ENCODE measurements around the gene DCAF8L2. TPM values are rescaled to one million over a fixed set of nuclear protein-coding genes. Genes with fewer than 3 reads are reported as not detected.

Gene DCAF8L2
- total RNA-seq, 1 donor from 2014 or later: 0.29 TPM

GRCh38 chrX:27797575-27797974, 207.4 kb downstream of the DCAF8L2 start:
- H3K4me3 Mint-ChIP-seq (ENCODE audit: low read depth): no peak overlapping the region
- DNase-seq (ENCODE audit: low spot score, unreplicated experiment): no peak
- no peaks in the 10 kb centered on the region for H3K27me3 Mint-ChIP-seq
- H3K4me1 Mint-ChIP-seq (ENCODE audit: low read depth): no peaks in the 10 kb centered on the region
- no peaks in the 10 kb centered on the region for H3K36me3 Mint-ChIP-seq (ENCODE audit: insufficient read depth)
- no peak overlapping the region for H3K27ac Mint-ChIP-seq
- TF ChIP-seq, protein P1, sequence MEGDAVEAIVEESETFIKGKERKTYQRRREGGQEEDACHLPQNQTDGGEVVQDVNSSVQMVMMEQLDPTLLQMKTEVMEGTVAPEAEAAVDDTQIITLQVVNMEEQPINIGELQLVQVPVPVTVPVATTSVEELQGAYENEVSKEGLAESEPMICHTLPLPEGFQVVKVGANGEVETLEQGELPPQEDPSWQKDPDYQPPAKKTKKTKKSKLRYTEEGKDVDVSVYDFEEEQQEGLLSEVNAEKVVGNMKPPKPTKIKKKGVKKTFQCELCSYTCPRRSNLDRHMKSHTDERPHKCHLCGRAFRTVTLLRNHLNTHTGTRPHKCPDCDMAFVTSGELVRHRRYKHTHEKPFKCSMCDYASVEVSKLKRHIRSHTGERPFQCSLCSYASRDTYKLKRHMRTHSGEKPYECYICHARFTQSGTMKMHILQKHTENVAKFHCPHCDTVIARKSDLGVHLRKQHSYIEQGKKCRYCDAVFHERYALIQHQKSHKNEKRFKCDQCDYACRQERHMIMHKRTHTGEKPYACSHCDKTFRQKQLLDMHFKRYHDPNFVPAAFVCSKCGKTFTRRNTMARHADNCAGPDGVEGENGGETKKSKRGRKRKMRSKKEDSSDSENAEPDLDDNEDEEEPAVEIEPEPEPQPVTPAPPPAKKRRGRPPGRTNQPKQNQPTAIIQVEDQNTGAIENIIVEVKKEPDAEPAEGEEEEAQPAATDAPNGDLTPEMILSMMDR (IDR thresholded peaks at IDR 0.05; ENCODE audit: unreplicated experiment): no peak
- H3K9me3 Mint-ChIP-seq (ENCODE audit: low read depth): peaks cover 8% of the 10 kb centered on the region

Other genes starting within 250 kb of the DCAF8L2 start
- gene PPP4R3C, start 127.0 kb upstream of the DCAF8L2 start, total RNA-seq: not detected in 2 replicates
- gene MAGEB10, start 217.6 kb downstream of the DCAF8L2 start, total RNA-seq: not detected in 2 replicates

Measured in progenitor cell of endocrine pancreas (in vitro differentiated cells).